A673 (cell line): ENCODE measurements around the gene APBB3. TPM values are rescaled to one million over a fixed set of nuclear protein-coding genes. Genes with fewer than 3 reads are reported as not detected.

ENCODE experiments used
- BruUV-seq: library from RNA; stranded (reverse); fragments of 400-500 nt; replicated peaks from 2 replicates; lab custom pipeline; 2021; lab: Mats Ljungman, UMichigan
- CTCF ChIA-PET: fragments of 300-600 bp; sonication (Branson Sonifier 250); formaldehyde crosslinking; loops from one replicate; lab custom pipeline; 2022; ENCODE audit warnings: antibody characterized with exemption; lab: Charles Lee
- POLR2A ChIA-PET: fragments of 300-600 bp; sonication (Branson Sonifier 250); formaldehyde crosslinking; loops from one replicate; lab custom pipeline; 2022; ENCODE audit warnings: antibody characterized with exemption; ENCODE audit not compliant: low non-redundant PET; lab: Charles Lee
- DNase-seq: peaks from one replicate; pipeline ENCODE4 v3.0.0-alpha.2; 2015; ENCODE audit warnings: low spot score
- H3K27ac ChIP-seq: fragments of 200-600 bp; sonication (generic); 2 replicates; pipeline ENCODE4 v1.5.1; 2016; ENCODE audit warnings: mixed run types, low read depth, mild to moderate bottlenecking, mixed read lengths, antibody characterized with exemption, low read length; ENCODE audit not compliant: poor library complexity, severe bottlenecking
- H3K27me3 ChIP-seq: fragments of 200-600 bp; sonication (generic); replicated peaks from 2 replicates; pipeline ENCODE4 v1.6.1; 2017; ENCODE audit warnings: mixed run types, low read depth, mild to moderate bottlenecking, mixed read lengths, antibody characterized with exemption, low read length; ENCODE audit not compliant: insufficient read depth, poor library complexity
- H3K36me3 ChIP-seq: fragments of 200-600 bp; sonication (generic); 2 replicates; pipeline ENCODE4 v1.6.1; 2016; ENCODE audit warnings: mixed run types, mild to moderate bottlenecking, mixed read lengths, antibody characterized with exemption, low read length; ENCODE audit not compliant: insufficient read depth, poor library complexity, severe bottlenecking
- H3K4me1 ChIP-seq: fragments of 200-600 bp; sonication (generic); 2 replicates; pipeline ENCODE4 v1.6.1; 2017; ENCODE audit warnings: mixed run types, mild to moderate bottlenecking, mixed read lengths, antibody characterized with exemption, low read length; ENCODE audit not compliant: insufficient read depth, poor library complexity, severe bottlenecking
- H3K4me3 ChIP-seq: fragments of 200-600 bp; sonication (generic); 2 replicates; pipeline ENCODE4 v1.5.1; 2016; ENCODE audit warnings: low read depth, mixed run types, mild to moderate bottlenecking, mixed read lengths, low read length; ENCODE audit not compliant: poor library complexity, severe bottlenecking
- H3K9me3 ChIP-seq: fragments of 200-600 bp; sonication (generic); 2 replicates; pipeline ENCODE4 v1.6.1; 2016; ENCODE audit warnings: mixed run types, low read depth, mild to moderate bottlenecking, mixed read lengths, antibody characterized with exemption, low read length; ENCODE audit not compliant: poor library complexity, severe bottlenecking
- EZH2 ChIP-seq: fragments of 200-600 bp; sonication (generic); IDR thresholded peaks from 2 replicates; pipeline ENCODE4 v1.6.1; 2017; ENCODE audit warnings: borderline replicate concordance, low read depth, mild to moderate bottlenecking, mixed read lengths, antibody characterized with exemption, low read length; ENCODE audit not compliant: poor library complexity, severe bottlenecking
- intact Hi-C: fragments of 100-400 bp; cut with micrococcal nuclease; formaldehyde crosslinking; loops from one replicate; pipeline ENCODE4 v1.10.0; 2022; ENCODE audit not compliant: unreplicated experiment
- total RNA-seq: library from RNA; stranded (reverse); gene quantifications from 2 replicates; pipeline ENCODE4 v1.2.3, GENCODE V29; 2021
- TF ChIP-seq, protein P1 (sequence below): fragments of 300-800, 200-600 bp; sonication (generic); conservative IDR thresholded peaks from 2 replicates; pipeline ENCODE4 v1.5.1; 2017; ENCODE audit warnings: low read depth, mild to moderate bottlenecking, antibody characterized with exemption, low read length, moderate library complexity, mixed read lengths

APBB3 gene
- total RNA-seq, 1 experiment from 2014 or later, result 27.8 TPM

GRCh38 chr5:140560227-140560626, 4.2 kb downstream of the APBB3 start:
- no TSS peak for BruUV-seq
- no peak overlapping the region for H3K27ac ChIP-seq
- no peaks in the 10 kb centered on the region for H3K27me3 ChIP-seq
- no peaks in the 10 kb centered on the region for H3K9me3 ChIP-seq
- ChIA-PET POLR2A (no interaction called here), CTCF (no interaction called here)
- DNase-seq, result no peak
- H3K36me3 ChIP-seq, result no peaks in the 10 kb centered on the region
- no peak overlapping the region for H3K4me3 ChIP-seq
- TF ChIP-seq EZH2, result no peak
- TF ChIP-seq, protein P1, sequence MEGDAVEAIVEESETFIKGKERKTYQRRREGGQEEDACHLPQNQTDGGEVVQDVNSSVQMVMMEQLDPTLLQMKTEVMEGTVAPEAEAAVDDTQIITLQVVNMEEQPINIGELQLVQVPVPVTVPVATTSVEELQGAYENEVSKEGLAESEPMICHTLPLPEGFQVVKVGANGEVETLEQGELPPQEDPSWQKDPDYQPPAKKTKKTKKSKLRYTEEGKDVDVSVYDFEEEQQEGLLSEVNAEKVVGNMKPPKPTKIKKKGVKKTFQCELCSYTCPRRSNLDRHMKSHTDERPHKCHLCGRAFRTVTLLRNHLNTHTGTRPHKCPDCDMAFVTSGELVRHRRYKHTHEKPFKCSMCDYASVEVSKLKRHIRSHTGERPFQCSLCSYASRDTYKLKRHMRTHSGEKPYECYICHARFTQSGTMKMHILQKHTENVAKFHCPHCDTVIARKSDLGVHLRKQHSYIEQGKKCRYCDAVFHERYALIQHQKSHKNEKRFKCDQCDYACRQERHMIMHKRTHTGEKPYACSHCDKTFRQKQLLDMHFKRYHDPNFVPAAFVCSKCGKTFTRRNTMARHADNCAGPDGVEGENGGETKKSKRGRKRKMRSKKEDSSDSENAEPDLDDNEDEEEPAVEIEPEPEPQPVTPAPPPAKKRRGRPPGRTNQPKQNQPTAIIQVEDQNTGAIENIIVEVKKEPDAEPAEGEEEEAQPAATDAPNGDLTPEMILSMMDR, result no peak
- peaks cover 23% of the 10 kb centered on the region for H3K4me1 ChIP-seq
- intact Hi-C loops, result loop anchor here (5.0 kb wide), 1 partner anchor 77 kb away; the partner anchor contains the start of gene TMCO6

GRCh38 chr5:140558542-140558941, 5.9 kb downstream of the APBB3 start:
- BruUV-seq, result no TSS peak

DNA sequence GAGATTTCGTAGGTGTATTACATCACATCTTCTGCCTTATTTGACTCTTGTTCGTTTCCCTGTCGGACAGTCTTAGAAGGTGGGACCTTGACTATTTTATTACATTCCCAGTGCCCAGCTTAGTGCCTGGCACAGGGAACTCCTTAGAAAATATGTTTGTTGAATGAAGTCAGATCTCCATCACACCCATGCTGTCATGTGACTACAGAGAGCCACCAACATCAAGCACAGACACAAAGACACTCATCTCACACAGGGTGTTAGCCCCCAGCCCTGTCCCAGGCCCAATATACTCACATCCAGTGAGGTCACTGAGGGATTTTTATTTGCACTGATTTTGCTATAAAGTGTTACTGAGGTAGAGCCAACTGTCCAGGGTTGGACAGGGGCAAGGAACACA, 6.4 kb downstream of the APBB3 start:
- H3K27me3 ChIP-seq, result no peaks in the 10 kb centered on the region
- intact Hi-C loops, result loop anchor here (10.0 kb wide), 1 partner anchor 157 kb away; no protein-coding TSS in a partner anchor
- POLR2A ChIA-PET, result interaction anchor here (1.3 kb wide), 1 partner anchor 11 kb away, joined by 5 read pairs; no protein-coding TSS in a partner anchor
- no TSS peak for BruUV-seq
- TF ChIP-seq, protein P1, result no peak
- TF ChIP-seq EZH2, result no peak
- DNase-seq, result no peak
- H3K4me3 ChIP-seq, result peak overlapping the region; percentile 82
- H3K27ac ChIP-seq, result peak overlapping the region; percentile 95
- H3K36me3 ChIP-seq, result peaks cover 5% of the 10 kb centered on the region
- H3K4me1 ChIP-seq, result peaks cover 14% of the 10 kb centered on the region
- CTCF ChIA-PET, result no interaction called here
- H3K9me3 ChIP-seq, result no peaks in the 10 kb centered on the region

More at GRCh38 chr5:140558542-140558941, 5.9 kb downstream of the APBB3 start:
- DNase-seq, result no peak
- peak overlapping the region; percentile 95 for H3K27ac ChIP-seq
- TF ChIP-seq EZH2, result no peak
- TF ChIP-seq, protein P1, result no peak
- no peak overlapping the region for H3K4me3 ChIP-seq
- no peaks in the 10 kb centered on the region for H3K36me3 ChIP-seq
- intact Hi-C loops, result loop anchor here (10.0 kb wide), 1 partner anchor 156 kb away; no protein-coding TSS in a partner anchor
- ChIA-PET POLR2A (no interaction called here), CTCF (no interaction called here)
- H3K27me3 ChIP-seq, result no peaks in the 10 kb centered on the region
- H3K9me3 ChIP-seq, result no peaks in the 10 kb centered on the region
- peaks cover 19% of the 10 kb centered on the region for H3K4me1 ChIP-seq
